A673 (cell line): ENCODE data around the gene EIF2AK3. TPM values are rescaled to one million over a fixed set of nuclear protein-coding genes. Genes with fewer than 3 reads are reported as not detected.

ENCODE experiments used
- BruUV-seq: library from RNA; stranded (reverse); fragments of 400-500 nt; replicated peaks from 2 replicates; lab custom pipeline; 2021; lab: Mats Ljungman, UMichigan
- CTCF ChIA-PET: fragments of 300-600 bp; sonication (Branson Sonifier 250); formaldehyde crosslinking; loops from one replicate; lab custom pipeline; 2022; ENCODE audit warnings: antibody characterized with exemption; lab: Charles Lee
- POLR2A ChIA-PET: fragments of 300-600 bp; sonication (Branson Sonifier 250); formaldehyde crosslinking; loops from one replicate; lab custom pipeline; 2022; ENCODE audit warnings: antibody characterized with exemption; ENCODE audit not compliant: low non-redundant PET; lab: Charles Lee
- DNase-seq: peaks from one replicate; pipeline ENCODE4 v3.0.0-alpha.2; 2015; ENCODE audit warnings: low spot score
- H3K27ac ChIP-seq: fragments of 200-600 bp; sonication (generic); 2 replicates; pipeline ENCODE4 v1.5.1; 2016; ENCODE audit warnings: mixed run types, low read depth, mild to moderate bottlenecking, mixed read lengths, antibody characterized with exemption, low read length; ENCODE audit not compliant: poor library complexity, severe bottlenecking
- H3K27me3 ChIP-seq: fragments of 200-600 bp; sonication (generic); replicated peaks from 2 replicates; pipeline ENCODE4 v1.6.1; 2017; ENCODE audit warnings: mixed run types, low read depth, mild to moderate bottlenecking, mixed read lengths, antibody characterized with exemption, low read length; ENCODE audit not compliant: insufficient read depth, poor library complexity
- H3K36me3 ChIP-seq: fragments of 200-600 bp; sonication (generic); 2 replicates; pipeline ENCODE4 v1.6.1; 2016; ENCODE audit warnings: mixed run types, mild to moderate bottlenecking, mixed read lengths, antibody characterized with exemption, low read length; ENCODE audit not compliant: insufficient read depth, poor library complexity, severe bottlenecking
- H3K4me1 ChIP-seq: fragments of 200-600 bp; sonication (generic); 2 replicates; pipeline ENCODE4 v1.6.1; 2017; ENCODE audit warnings: mixed run types, mild to moderate bottlenecking, mixed read lengths, antibody characterized with exemption, low read length; ENCODE audit not compliant: insufficient read depth, poor library complexity, severe bottlenecking
- H3K4me3 ChIP-seq: fragments of 200-600 bp; sonication (generic); 2 replicates; pipeline ENCODE4 v1.5.1; 2016; ENCODE audit warnings: low read depth, mixed run types, mild to moderate bottlenecking, mixed read lengths, low read length; ENCODE audit not compliant: poor library complexity, severe bottlenecking
- H3K9me3 ChIP-seq: fragments of 200-600 bp; sonication (generic); 2 replicates; pipeline ENCODE4 v1.6.1; 2016; ENCODE audit warnings: mixed run types, low read depth, mild to moderate bottlenecking, mixed read lengths, antibody characterized with exemption, low read length; ENCODE audit not compliant: poor library complexity, severe bottlenecking
- CTCF ChIP-seq: fragments of 300-800, 200-600 bp; sonication (generic); conservative IDR thresholded peaks from 2 replicates; pipeline ENCODE4 v1.5.1; 2017; ENCODE audit warnings: low read depth, mild to moderate bottlenecking, antibody characterized with exemption, low read length, moderate library complexity, mixed read lengths
- EZH2 ChIP-seq: fragments of 200-600 bp; sonication (generic); IDR thresholded peaks from 2 replicates; pipeline ENCODE4 v1.6.1; 2017; ENCODE audit warnings: borderline replicate concordance, low read depth, mild to moderate bottlenecking, mixed read lengths, antibody characterized with exemption, low read length; ENCODE audit not compliant: poor library complexity, severe bottlenecking
- intact Hi-C: fragments of 100-400 bp; cut with micrococcal nuclease; formaldehyde crosslinking; loops from one replicate; pipeline ENCODE4 v1.10.0; 2022; ENCODE audit not compliant: unreplicated experiment
- total RNA-seq: library from RNA; stranded (reverse); gene quantifications from 2 replicates; pipeline ENCODE4 v1.2.3, GENCODE V29; 2021

The EIF2AK3 gene
- total RNA-seq, 1 experiment from 2014 or later: 5.1 TPM

DNA sequence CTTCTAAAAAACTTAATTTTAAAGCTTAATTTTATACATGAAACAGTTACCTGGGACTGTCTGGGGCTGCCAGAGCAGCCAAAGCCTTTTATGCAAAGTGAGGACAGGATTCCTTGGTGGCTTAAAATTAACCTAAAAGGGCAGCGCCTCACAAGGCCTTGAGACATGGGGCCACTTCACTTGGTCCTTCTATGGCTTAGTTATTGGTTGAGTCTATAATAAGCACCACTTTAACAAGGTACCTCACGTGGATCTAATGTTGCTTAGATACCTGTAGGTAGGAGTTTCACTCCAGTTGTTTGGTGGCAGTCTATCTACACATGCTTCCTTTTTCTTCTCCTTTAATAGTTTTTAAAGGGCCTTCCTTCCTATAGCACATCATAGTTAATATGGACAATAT, 51.6 kb downstream of the EIF2AK3 start:
- TF ChIP-seq CTCF (no peak), EZH2 (no peak)
- DNase-seq: no peak
- Histone ChIP-seq H3K36me3 (peaks cover 16% of the 10 kb centered on the region), H3K4me1 (no peaks in the 10 kb centered on the region), H3K9me3 (no peaks in the 10 kb centered on the region), H3K27me3 (no peaks in the 10 kb centered on the region), H3K4me3 (no peak overlapping the region), H3K27ac (no peak overlapping the region)
- intact Hi-C loops: no loop called here
- ChIA-PET POLR2A (no interaction called here), CTCF (no interaction called here)
- BruUV-seq: no TSS peak

DNA sequence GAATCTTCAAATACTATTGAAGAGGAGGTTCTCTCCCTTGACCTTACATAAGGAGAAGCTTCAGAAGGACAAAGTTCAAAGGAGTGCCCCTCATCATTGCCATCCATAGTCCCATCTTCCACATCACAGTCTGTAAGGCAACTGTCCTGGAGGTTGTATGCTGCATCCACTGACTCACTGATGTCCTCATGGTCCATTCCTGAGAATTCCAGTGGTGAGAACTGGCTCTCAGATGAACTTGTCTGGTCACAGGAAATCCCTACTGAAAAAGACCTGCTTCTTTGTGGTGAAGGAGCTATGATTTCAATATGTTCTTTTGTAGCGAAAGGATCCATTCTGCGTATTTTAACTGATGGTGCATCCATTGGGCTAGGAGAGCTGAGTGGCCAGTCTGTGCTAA, 52.2 kb downstream of the EIF2AK3 start:
- Histone ChIP-seq H3K4me1 (no peaks in the 10 kb centered on the region), H3K27me3 (no peaks in the 10 kb centered on the region), H3K36me3 (peaks cover 16% of the 10 kb centered on the region), H3K9me3 (no peaks in the 10 kb centered on the region), H3K4me3 (no peak overlapping the region), H3K27ac (no peak overlapping the region)
- no peak for DNase-seq
- ChIA-PET POLR2A (no interaction called here), CTCF (no interaction called here)
- no TSS peak for BruUV-seq
- intact Hi-C loops: no loop called here
- TF ChIP-seq EZH2 (no peak), CTCF (no peak)

DNA sequence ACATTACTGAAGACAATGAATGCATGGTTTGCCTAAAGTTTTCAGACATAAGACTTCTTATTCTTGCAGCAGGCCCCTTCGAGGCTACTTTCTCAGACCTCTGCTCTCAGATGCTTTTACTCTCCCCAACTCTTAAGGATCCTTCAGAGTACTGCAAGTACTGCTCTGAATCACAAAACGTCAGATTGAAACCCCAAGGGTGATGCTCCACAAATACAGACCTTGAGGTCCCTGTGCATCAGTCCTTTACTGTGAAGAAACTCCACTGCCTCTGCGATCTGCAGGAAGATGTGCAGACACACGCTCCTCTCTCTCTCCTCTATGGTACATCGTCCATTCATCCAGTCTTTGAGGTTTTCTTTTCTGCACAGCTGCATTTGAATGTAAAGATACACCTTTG, 52.8 kb downstream of the EIF2AK3 start:
- TF ChIP-seq EZH2 (no peak), CTCF (no peak)
- ChIA-PET POLR2A (no interaction called here), CTCF (no interaction called here)
- Histone ChIP-seq H3K9me3 (no peaks in the 10 kb centered on the region), H3K4me3 (no peak overlapping the region), H3K4me1 (no peaks in the 10 kb centered on the region), H3K36me3 (peaks cover 16% of the 10 kb centered on the region), H3K27ac (no peak overlapping the region), H3K27me3 (no peaks in the 10 kb centered on the region)
- no TSS peak for BruUV-seq
- intact Hi-C loops: no loop called here
- DNase-seq: no peak
